Subcutaneous abdominal adipose tissue (tissue), 5 donors: ENCODE results near the gene CPA1.
A peak's percentile ranks its signal among the peaks of the same experiment; 100 is the strongest.

Experiments
- H3K27ac ChIP-seq: one replicate; pipeline ENCODE4 v1.7.0; 2013; ENCODE audit warnings: low read depth, mild to moderate bottlenecking, inconsistent platforms, low read length, moderate library complexity
- H3K27me3 ChIP-seq, 5 donors: one replicate each; pipeline ENCODE4 v1.7.0; 2013; ENCODE audit warnings: low read length in 5 of 5, inconsistent platforms in 1 of 5; ENCODE audit not compliant: control insufficient read depth in 5 of 5, insufficient read depth in 4 of 5
- H3K36me3 ChIP-seq, 5 donors: one replicate each; pipeline ENCODE4 v1.7.0; 2013; ENCODE audit warnings: low read length in 5 of 5; ENCODE audit not compliant: control insufficient read depth in 5 of 5, insufficient read depth in 5 of 5
- H3K4me1 ChIP-seq, 5 donors: one replicate each; pipeline ENCODE4 v1.7.0; 2013; ENCODE audit warnings: low read length in 5 of 5, mild to moderate bottlenecking in 3 of 5, moderate library complexity in 1 of 5; ENCODE audit not compliant: control insufficient read depth in 5 of 5, insufficient read depth in 5 of 5
- H3K4me3 ChIP-seq, 5 donors: one replicate each; pipeline ENCODE4 v1.7.0; 2013; ENCODE audit warnings: low read length in 5 of 5, low read depth in 1 of 5
- H3K9ac ChIP-seq, 5 donors: one replicate each; pipeline ENCODE4 v1.7.0; 2013; ENCODE audit warnings: low read length in 5 of 5, mild to moderate bottlenecking in 4 of 5, moderate library complexity in 3 of 5
- H3K9me3 ChIP-seq, 5 donors: one replicate each; pipeline ENCODE4 v1.7.0; 2013; ENCODE audit warnings: low read length in 5 of 5; ENCODE audit not compliant: control insufficient read depth in 5 of 5
- donor health status: healthy.
- donor health status: healthy.
- donor health status: healthy.
- donor health status: healthy.
- donor health status: healthy.

The CPA1 gene

DNA sequence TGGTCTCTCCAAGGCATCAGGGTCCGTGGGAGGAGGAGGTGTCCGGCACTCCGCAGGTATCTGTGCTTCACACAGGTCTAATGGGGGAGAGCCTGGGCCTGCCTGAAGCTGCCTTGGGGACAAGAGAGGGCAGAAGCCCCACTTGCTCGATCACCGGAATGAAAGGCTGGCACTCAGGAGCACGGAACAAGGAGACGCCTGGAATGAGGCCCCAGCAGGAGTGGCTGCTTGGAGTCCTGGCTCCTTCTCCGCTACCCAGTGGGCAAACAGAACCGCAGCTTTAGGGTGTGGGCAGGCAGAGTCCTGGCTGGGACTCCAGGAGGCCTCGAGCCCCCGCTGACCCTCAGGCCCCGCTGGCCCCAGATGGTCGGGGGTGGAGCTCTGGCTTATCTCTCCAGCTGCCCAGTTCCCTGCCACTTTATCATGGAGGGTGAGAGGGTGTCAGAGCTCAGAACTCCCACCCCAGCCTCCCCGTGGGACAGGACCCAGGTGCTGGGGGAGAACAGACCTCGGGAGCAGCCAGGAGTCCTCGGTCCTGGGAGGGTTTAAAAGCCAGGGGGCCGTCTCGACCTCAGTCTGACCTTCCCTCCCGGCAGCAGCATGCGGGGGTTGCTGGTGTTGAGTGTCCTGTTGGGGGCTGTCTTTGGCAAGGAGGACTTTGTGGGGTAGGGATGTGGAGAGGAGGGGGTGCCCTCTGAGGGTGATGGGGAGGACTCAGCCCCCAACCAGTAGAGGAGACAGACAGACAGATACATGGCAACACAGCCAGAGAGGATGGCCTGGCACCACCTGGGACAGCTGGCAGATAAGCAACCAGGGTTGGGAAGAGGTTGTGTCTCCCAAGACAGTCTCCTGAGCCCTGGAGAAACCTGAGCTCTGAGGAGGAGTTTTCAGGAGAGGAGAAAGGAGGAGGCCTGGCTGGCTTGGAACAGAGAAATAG, at the start of gene CPA1:
TSS of gene CPA1 (plus strand) at position 574 of the 940 bp plus-strand sequence. CDS start at position 601, 27 bp downstream.
- no peaks in the 10 kb centered on the region for H3K27me3 ChIP-seq
- peak within 1 kb of the TSS; percentile 54 for H3K27ac ChIP-seq
- H3K9ac ChIP-seq, result peak within 1 kb of the TSS in 2 of 5 donors; percentile 30 to 54
- peaks cover 0 to 9% (median 6%) of the 10 kb centered on the region in 5 donors for H3K9me3 ChIP-seq
- no peaks in the 10 kb centered on the region for H3K36me3 ChIP-seq
- H3K4me3 ChIP-seq, result no peak within 1 kb of the TSS
- H3K4me1 ChIP-seq, result peaks cover 0 to 22% (median 15%) of the 10 kb centered on the region in 5 donors

- H3K4me1 ChIP-seq, result peaks cover 0 to 19% (median 7%) of the 10 kb centered on the region in 5 donors
- H3K9me3 ChIP-seq, result no peaks in the 10 kb centered on the region
- H3K36me3 ChIP-seq, result no peaks in the 10 kb centered on the region
- no peaks in the 10 kb centered on the region for H3K27me3 ChIP-seq
- no peak overlapping the region for H3K9ac ChIP-seq
- no peak overlapping the region for H3K4me3 ChIP-seq
- no peak overlapping the region for H3K27ac ChIP-seq
Measured at GRCh38 chr7:130332259-130333053, 47.8 kb upstream of the CPA1 start.

DNA sequence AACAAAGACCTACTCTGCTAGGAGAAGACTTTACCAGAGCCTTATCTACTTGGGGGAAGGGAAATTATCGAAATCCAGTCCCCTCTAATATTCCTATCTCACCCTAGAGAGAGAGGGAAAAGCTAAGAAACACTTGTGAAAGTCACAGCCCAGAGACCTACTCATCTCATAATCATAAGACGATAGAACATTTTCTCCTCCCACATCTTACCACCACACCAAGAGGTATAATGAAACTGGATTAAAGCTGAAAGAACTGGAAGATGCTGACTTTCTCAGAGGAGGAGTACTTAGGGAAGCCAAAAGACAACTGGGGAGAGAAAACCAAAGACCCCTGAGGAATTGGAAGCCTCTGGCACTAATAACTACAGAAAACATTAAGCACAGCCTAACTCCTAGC, 46.5 kb upstream of the CPA1 start:
- Histone ChIP-seq H3K27ac (no peak overlapping the region), H3K36me3 (no peaks in the 10 kb centered on the region), H3K9me3 (no peaks in the 10 kb centered on the region), H3K4me3 (no peak overlapping the region), H3K27me3 (no peaks in the 10 kb centered on the region), H3K4me1 (peaks cover 0 to 19% (median 7%) of the 10 kb centered on the region in 5 donors), H3K9ac (no peak overlapping the region)

- Histone ChIP-seq H3K4me1 (peaks cover 0 to 19% (median 7%) of the 10 kb centered on the region in 5 donors), H3K36me3 (no peaks in the 10 kb centered on the region), H3K4me3 (peak overlapping the region in 2 of 5 donors; percentile 18 to 19), H3K9ac (no peak overlapping the region), H3K9me3 (no peaks in the 10 kb centered on the region), H3K27me3 (no peaks in the 10 kb centered on the region), H3K27ac (no peak overlapping the region)
Measured at GRCh38 chr7:130334274-130334673, 46.0 kb upstream of the CPA1 start.

- no peak overlapping the region for H3K27ac ChIP-seq
- no peak overlapping the region for H3K9ac ChIP-seq
- no peak overlapping the region for H3K4me3 ChIP-seq
- peaks cover 0 to 19% (median 7%) of the 10 kb centered on the region in 5 donors for H3K4me1 ChIP-seq
- no peaks in the 10 kb centered on the region for H3K36me3 ChIP-seq
- no peaks in the 10 kb centered on the region for H3K27me3 ChIP-seq
- peaks cover 0 to 2% (median 0%) of the 10 kb centered on the region in 5 donors for H3K9me3 ChIP-seq
Measured at GRCh38 chr7:130337410-130337971, 42.8 kb upstream of the CPA1 start.

GRCh38 chr7:130338233-130338632, 42.1 kb upstream of the CPA1 start:
- no peaks in the 10 kb centered on the region for H3K27me3 ChIP-seq
- H3K4me1 ChIP-seq, result peaks cover 0 to 11% (median 6%) of the 10 kb centered on the region in 5 donors
- no peaks in the 10 kb centered on the region for H3K36me3 ChIP-seq
- peaks cover 0 to 2% (median 0%) of the 10 kb centered on the region in 5 donors for H3K9me3 ChIP-seq
- H3K4me3 ChIP-seq, result no peak overlapping the region
- H3K27ac ChIP-seq, result no peak overlapping the region
- H3K9ac ChIP-seq, result no peak overlapping the region

DNA sequence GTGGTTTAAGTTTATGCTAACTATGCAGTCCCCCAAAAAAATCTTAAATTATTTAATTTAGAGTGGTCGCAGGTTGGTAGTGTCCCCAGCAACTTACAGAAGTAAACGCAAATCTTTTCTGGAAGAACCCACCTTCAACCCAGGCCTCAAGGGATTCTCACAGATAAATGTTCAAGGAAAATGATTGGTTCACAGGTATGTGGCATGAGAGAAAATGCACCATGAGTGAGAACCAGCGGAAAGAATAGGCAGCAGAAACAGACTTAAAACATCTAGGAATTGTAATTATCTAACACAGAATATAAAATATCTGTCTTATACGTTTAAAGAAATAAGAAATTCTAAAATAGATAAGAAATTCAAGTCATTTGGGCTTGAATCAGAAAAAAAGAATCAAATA, 38.4 kb upstream of the CPA1 start:
- Histone ChIP-seq H3K36me3 (no peaks in the 10 kb centered on the region), H3K9ac (no peak overlapping the region), H3K4me3 (no peak overlapping the region), H3K9me3 (peaks cover 0 to 2% (median 0%) of the 10 kb centered on the region in 5 donors), H3K27me3 (no peaks in the 10 kb centered on the region), H3K4me1 (no peaks in the 10 kb centered on the region), H3K27ac (no peak overlapping the region)

DNA sequence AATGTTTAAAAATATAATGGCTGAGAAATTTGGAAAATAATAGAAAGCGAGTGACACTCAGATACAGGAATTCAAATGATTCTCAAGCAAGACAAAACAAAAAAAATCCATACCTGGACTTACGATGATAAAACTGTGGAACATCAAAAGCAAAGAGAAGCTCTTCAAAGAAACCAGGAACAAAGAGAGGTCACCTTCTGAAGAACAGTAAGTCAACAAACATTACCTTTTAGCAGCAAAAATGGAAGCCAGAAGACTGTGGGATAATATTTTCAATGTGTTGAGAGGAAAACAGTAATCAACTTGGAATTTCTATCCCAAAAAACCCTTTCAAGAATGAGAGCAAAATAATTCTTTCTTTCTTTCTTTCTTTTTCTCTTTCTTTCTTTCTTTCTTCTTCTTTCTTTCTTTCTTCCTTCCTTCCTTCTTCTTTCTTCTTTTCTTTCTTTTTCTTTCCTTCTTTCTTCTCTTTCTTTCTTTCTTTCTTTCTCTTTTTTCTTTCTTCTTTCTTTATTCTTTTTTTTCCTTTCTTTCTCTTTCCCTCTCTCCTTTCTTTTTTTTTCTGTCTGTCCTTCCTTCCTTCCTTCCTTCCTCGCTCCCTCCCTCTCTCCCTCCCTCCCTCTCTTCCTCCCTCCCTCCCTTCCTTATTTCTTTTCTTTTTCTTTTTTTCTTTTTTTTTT, 37.5 kb upstream of the CPA1 start:
- H3K27me3 ChIP-seq, result no peaks in the 10 kb centered on the region
- H3K4me3 ChIP-seq, result no peak overlapping the region
- no peak overlapping the region for H3K27ac ChIP-seq
- H3K4me1 ChIP-seq, result no peaks in the 10 kb centered on the region
- peaks cover 0 to 2% (median 0%) of the 10 kb centered on the region in 5 donors for H3K9me3 ChIP-seq
- no peaks in the 10 kb centered on the region for H3K36me3 ChIP-seq
- no peak overlapping the region for H3K9ac ChIP-seq

- no peak within 1 kb of the TSS for H3K9ac ChIP-seq
- H3K4me1 ChIP-seq, result no peaks in the 10 kb centered on the region
- no peaks in the 10 kb centered on the region for H3K27me3 ChIP-seq
- H3K36me3 ChIP-seq, result no peaks in the 10 kb centered on the region
- peak within 1 kb of the TSS in 1 of 5 donors; percentile 40 for H3K4me3 ChIP-seq
- H3K9me3 ChIP-seq, result peaks cover 0 to 2% (median 0%) of the 10 kb centered on the region in 5 donors
- no peak within 1 kb of the TSS for H3K27ac ChIP-seq
Measured at GRCh38 chr7:130344271-130344866, 35.9 kb upstream of the CPA1 start, which contains the start of gene CPA5. CPA5 (plus strand) TSS chr7:130344816; CDS start chr7:130346486, 1,670 bp downstream.
